Upper lobe of left lung (tissue), 4 donors: ENCODE data around the gene EGFLAM.

Experiments used
- EP300 ChIP-seq, 4 donors: sonication (generic); formaldehyde crosslinking; IDR thresholded peaks; one replicate each; pipeline ENCODE4 v1.5.1; 2017; ENCODE audit warnings: antibody characterized with exemption in 4 of 4, control low read depth in 2 of 4
- POLR2A ChIP-seq, 4 donors: fragments of 450-650 bp; IDR thresholded peaks; one replicate each; pipeline ENCODE4 v1.5.1; 2016 to 2017; ENCODE audit warnings: antibody characterized with exemption in 4 of 4, mild to moderate bottlenecking in 2 of 4
- POLR2AphosphoS5 ChIP-seq, 2 donors: sonication (generic); formaldehyde crosslinking; IDR thresholded peaks; one replicate each; pipeline ENCODE4 v1.5.1; 2017; ENCODE audit warnings: antibody characterized with exemption in 2 of 2
- TF ChIP-seq, protein P1 (sequence below), 6 experiments: fragments of 450-650 bp in 4 of 6; fragments of 200-600 bp in 2 of 6; sonication (generic) in 2 of 6; IDR thresholded peaks; one replicate each; pipeline ENCODE4 v1.5.1; 2016 to 2019; ENCODE audit warnings: antibody characterized with exemption in 6 of 6

DNA sequence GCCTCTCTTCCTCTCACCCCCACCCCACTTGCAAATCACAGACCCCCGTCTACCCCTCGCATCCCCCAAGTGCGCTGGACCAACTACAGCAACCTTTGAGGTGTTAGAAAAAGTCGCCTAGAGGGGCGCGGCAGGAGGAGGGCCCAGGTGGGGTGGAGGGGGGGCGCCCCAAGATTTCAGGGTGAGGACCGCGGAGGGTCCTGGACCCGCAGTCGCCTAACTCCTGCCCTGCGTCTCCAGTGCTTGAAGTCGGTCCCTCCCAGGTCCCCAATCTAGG is 379 bp upstream of the EGFLAM start:
- TF ChIP-seq, protein P1, sequence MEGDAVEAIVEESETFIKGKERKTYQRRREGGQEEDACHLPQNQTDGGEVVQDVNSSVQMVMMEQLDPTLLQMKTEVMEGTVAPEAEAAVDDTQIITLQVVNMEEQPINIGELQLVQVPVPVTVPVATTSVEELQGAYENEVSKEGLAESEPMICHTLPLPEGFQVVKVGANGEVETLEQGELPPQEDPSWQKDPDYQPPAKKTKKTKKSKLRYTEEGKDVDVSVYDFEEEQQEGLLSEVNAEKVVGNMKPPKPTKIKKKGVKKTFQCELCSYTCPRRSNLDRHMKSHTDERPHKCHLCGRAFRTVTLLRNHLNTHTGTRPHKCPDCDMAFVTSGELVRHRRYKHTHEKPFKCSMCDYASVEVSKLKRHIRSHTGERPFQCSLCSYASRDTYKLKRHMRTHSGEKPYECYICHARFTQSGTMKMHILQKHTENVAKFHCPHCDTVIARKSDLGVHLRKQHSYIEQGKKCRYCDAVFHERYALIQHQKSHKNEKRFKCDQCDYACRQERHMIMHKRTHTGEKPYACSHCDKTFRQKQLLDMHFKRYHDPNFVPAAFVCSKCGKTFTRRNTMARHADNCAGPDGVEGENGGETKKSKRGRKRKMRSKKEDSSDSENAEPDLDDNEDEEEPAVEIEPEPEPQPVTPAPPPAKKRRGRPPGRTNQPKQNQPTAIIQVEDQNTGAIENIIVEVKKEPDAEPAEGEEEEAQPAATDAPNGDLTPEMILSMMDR (IDR thresholded peaks at IDR 0.05) = no peak
- TF ChIP-seq POLR2AphosphoS5 (IDR thresholded peaks at IDR 0.05) (no peak), POLR2A (IDR thresholded peaks at IDR 0.05) (no peak), EP300 (IDR thresholded peaks at IDR 0.05) (no peak)
